GM06990 (cell line): Measurements from ENCODE around the gene VIM.

Source experiments
- DNase-seq: peaks from one replicate; pipeline ENCODE4 v3.0.0-alpha.2; 2011; ENCODE audit not compliant: insufficient read length; ENCODE audit errors: extremely low read depth
- H3K27me3 ChIP-seq: replicated peaks from 2 replicates; pipeline ENCODE4 v1.6.0; 2011; ENCODE audit warnings: low read length; ENCODE audit not compliant: control insufficient read depth, insufficient read depth
- H3K36me3 ChIP-seq: 2 replicates; pipeline ENCODE4 v1.5.1; 2011; ENCODE audit warnings: low read length; ENCODE audit not compliant: control insufficient read depth, insufficient read depth
- H3K4me3 ChIP-seq: replicated peaks from 2 replicates; pipeline ENCODE4 v1.5.1; 2011; ENCODE audit warnings: low read depth, mild to moderate bottlenecking, control low read depth, low read length
- CTCF ChIP-seq: IDR thresholded peaks from 2 replicates; pipeline ENCODE4 v1.5.1; 2011; ENCODE audit warnings: low read length, control low read depth, mild to moderate bottlenecking, inconsistent platforms; ENCODE audit not compliant: insufficient read depth, poor library complexity, severe bottlenecking

The VIM gene

GRCh38 chr10:17228091-17229015 lies at the start of gene VIM:
Gene VIM (plus strand): TSS chr10:17228241. CDS start chr10:17229423, 1,182 bp downstream.
- no peaks in the 10 kb centered on the region for H3K27me3 ChIP-seq
- DNase-seq: peak; percentile 89
- H3K36me3 ChIP-seq: no peaks in the 10 kb centered on the region
- TF ChIP-seq CTCF: no peak
- peak within 1 kb of the TSS; percentile 89 for H3K4me3 ChIP-seq

DNA sequence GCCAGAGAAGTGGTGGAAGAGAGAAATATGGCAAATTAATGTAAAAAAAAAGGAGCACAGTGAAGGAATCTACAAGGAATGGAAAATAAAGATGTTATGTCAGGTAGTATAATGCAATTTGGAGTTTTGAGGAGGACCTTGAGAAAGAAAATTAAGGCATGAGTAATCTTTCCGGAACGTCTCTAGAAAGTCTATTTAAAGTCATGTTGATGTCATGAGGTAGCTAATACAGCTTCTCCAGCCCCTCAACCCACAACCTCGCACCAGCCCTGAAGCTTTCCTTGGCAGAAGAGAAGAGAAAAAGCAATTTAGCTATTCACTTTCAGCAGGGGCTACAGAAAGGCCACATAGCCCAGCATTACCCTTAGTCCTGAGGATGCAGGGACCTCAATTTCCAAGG lies 49.0 kb upstream of the VIM start:
- no peak overlapping the region for H3K4me3 ChIP-seq
- no peak for DNase-seq
- H3K36me3 ChIP-seq: no peaks in the 10 kb centered on the region
- no peak for TF ChIP-seq CTCF
- no peaks in the 10 kb centered on the region for H3K27me3 ChIP-seq

DNA sequence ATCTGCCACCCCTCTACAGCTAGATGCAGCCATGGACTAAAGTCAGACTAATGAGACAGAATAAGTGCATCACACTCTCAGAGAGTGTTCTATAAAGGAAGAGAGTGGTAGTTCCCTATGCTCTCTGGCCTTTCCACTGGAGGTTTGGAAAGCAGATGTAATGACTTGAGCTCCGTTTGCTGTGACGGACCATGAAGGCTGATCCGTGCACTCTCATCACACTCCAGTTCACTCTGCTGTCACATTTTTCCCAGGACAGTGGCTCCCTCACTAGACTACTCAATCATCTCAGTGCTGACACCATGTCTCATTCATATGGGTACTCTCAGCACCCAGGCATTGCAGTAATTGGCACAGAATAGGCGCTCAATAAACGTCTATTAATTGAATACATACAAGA lies 46.9 kb upstream of the VIM start:
- Histone ChIP-seq H3K36me3 (no peaks in the 10 kb centered on the region), H3K27me3 (no peaks in the 10 kb centered on the region), H3K4me3 (no peak overlapping the region)
- no peak for TF ChIP-seq CTCF
- DNase-seq: no peak

- no peaks in the 10 kb centered on the region for H3K27me3 ChIP-seq
- no peak overlapping the region for H3K4me3 ChIP-seq
- H3K36me3 ChIP-seq: no peaks in the 10 kb centered on the region
- TF ChIP-seq CTCF: no peak
- DNase-seq: no peak
These were observed 46.3 kb upstream of the VIM start for GRCh38 chr10:17181751-17182150.

GRCh38 chr10:17183110-17183509 lies 44.9 kb upstream of the VIM start:
- no peak for DNase-seq
- no peaks in the 10 kb centered on the region for H3K36me3 ChIP-seq
- peak; percentile 19 for TF ChIP-seq CTCF
- no peaks in the 10 kb centered on the region for H3K27me3 ChIP-seq
- no peak overlapping the region for H3K4me3 ChIP-seq

DNA sequence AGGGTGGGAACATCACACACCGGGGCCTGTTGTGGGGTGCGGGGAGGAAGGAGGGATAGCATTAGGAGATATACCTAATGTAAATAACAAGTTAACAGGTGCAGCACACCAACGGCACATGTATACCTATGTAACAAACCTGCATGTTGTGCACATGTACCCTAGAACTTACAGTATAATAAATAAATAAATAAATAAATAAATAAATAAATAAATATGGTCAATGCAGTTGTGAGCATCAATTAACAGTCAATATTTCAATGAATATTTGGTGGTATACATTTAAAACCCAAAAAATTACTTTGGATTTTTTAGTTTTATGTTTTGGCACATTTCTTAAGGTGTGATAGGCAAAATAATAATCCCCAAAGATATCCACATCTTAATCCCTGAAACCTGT lies 42.2 kb upstream of the VIM start:
- Histone ChIP-seq H3K27me3 (no peaks in the 10 kb centered on the region), H3K36me3 (no peaks in the 10 kb centered on the region), H3K4me3 (no peak overlapping the region)
- no peak for TF ChIP-seq CTCF
- no peak for DNase-seq
